WTC11 (cell line): ENCODE results near the gene TDRD6. TPM values are rescaled to one million over a fixed set of nuclear protein-coding genes. Genes with fewer than 3 reads are reported as not detected.

Experiments
- ATAC-seq: fragments of 200-7000 bp; cut with Tn5 transposase; 2 replicates; pipeline ENCODE4 v1.10.0; 2021; ENCODE audit warnings: mild to moderate bottlenecking, moderate library complexity
- CTCF ChIA-PET: fragments of 300-600 bp; sonication (Branson Sonifier 250); formaldehyde crosslinking; loops from one replicate; lab custom pipeline; 2021; ENCODE audit warnings: antibody characterized with exemption; lab: Charles Lee
- POLR2A ChIA-PET: fragments of 350-600 bp; sonication (Branson Sonifier 250); formaldehyde crosslinking; loops from one replicate; lab custom pipeline; 2021; ENCODE audit warnings: antibody characterized with exemption; lab: Charles Lee
- DNase-seq: peaks from one replicate; pipeline ENCODE4 v3.0.0; 2021; ENCODE audit warnings: low spot score
- H3K27ac Mint-ChIP-seq: 2 replicates; pipeline ENCODE4 v1.8.0; 2021; ENCODE audit warnings: mixed read lengths
- H3K27me3 Mint-ChIP-seq: 2 replicates; pipeline ENCODE4 v1.8.0; 2021; ENCODE audit warnings: low read depth, mild to moderate bottlenecking, moderate library complexity, mixed read lengths
- H3K36me3 Mint-ChIP-seq: 2 replicates; pipeline ENCODE4 v1.8.0; 2021; ENCODE audit warnings: mixed read lengths
- H3K4me1 Mint-ChIP-seq: 2 replicates; pipeline ENCODE4 v1.8.0; 2022; ENCODE audit warnings: mixed read lengths
- H3K4me3 Mint-ChIP-seq: 2 replicates; pipeline ENCODE4 v1.8.0; 2021; ENCODE audit warnings: mild to moderate bottlenecking, moderate library complexity, mixed read lengths
- H3K9me3 Mint-ChIP-seq: 2 replicates; pipeline ENCODE4 v1.8.0; 2021; ENCODE audit warnings: mixed read lengths
- AFF4 ChIP-seq: sonication (generic); formaldehyde crosslinking; IDR thresholded peaks from 2 replicates; pipeline ENCODE4 v1.8.1; 2023; ENCODE audit warnings: mild to moderate bottlenecking, missing genetic modification reagents, borderline replicate concordance
- ATF2 ChIP-seq: sonication (generic); formaldehyde crosslinking; IDR thresholded peaks from 2 replicates; pipeline ENCODE4 v1.8.1; 2022; ENCODE audit warnings: low read depth, missing genetic modification reagents, borderline replicate concordance
- ATF3 ChIP-seq: sonication (generic); formaldehyde crosslinking; conservative IDR thresholded peaks from 2 replicates; pipeline ENCODE4 v1.8.1; 2022; ENCODE audit warnings: mild to moderate bottlenecking, missing genetic modification reagents
- CTCF ChIP-seq: fragments of 200-600 bp; IDR thresholded peaks from 2 replicates; pipeline ENCODE4 v1.8.0; 2022; ENCODE audit warnings: antibody characterized with exemption
- ELF4 ChIP-seq: sonication (generic); formaldehyde crosslinking; IDR thresholded peaks from 2 replicates; pipeline ENCODE4 v1.8.1; 2022; ENCODE audit warnings: low read depth, mild to moderate bottlenecking, moderate library complexity, missing genetic modification reagents
- ESRRA ChIP-seq: sonication (generic); formaldehyde crosslinking; IDR thresholded peaks from 2 replicates; pipeline ENCODE4 v1.8.1; 2022; ENCODE audit warnings: mild to moderate bottlenecking, missing genetic modification reagents, borderline replicate concordance
- HMGXB4 ChIP-seq: sonication (generic); formaldehyde crosslinking; IDR thresholded peaks from 2 replicates; pipeline ENCODE4 v1.8.1; 2023; ENCODE audit warnings: mild to moderate bottlenecking, moderate library complexity, missing genetic modification reagents
- JAZF1 ChIP-seq: fragments of 250-450 bp; sonication (Bioruptor Pico); IDR thresholded peaks from 2 replicates; pipeline ENCODE4 v1.9.0; 2021; ENCODE audit warnings: moderate library complexity, mild to moderate bottlenecking, inconsistent platforms
- KAT7 ChIP-seq: sonication (generic); formaldehyde crosslinking; IDR thresholded peaks from 2 replicates; pipeline ENCODE4 v1.8.1; 2023; ENCODE audit warnings: missing genetic modification reagents, mild to moderate bottlenecking, borderline replicate concordance
- MAX ChIP-seq: sonication (generic); formaldehyde crosslinking; IDR thresholded peaks from 2 replicates; pipeline ENCODE4 v1.8.0; 2022; ENCODE audit warnings: mild to moderate bottlenecking, missing genetic modification reagents
- MYBL2 ChIP-seq: sonication (generic); formaldehyde crosslinking; IDR thresholded peaks from 2 replicates; pipeline ENCODE4 v1.8.1; 2023; ENCODE audit warnings: mild to moderate bottlenecking, moderate library complexity, missing genetic modification reagents
- PRDM15 ChIP-seq: sonication (generic); formaldehyde crosslinking; IDR thresholded peaks from 2 replicates; pipeline ENCODE4 v1.8.0; 2022; ENCODE audit warnings: missing genetic modification reagents
- SMAD4 ChIP-seq: sonication (generic); formaldehyde crosslinking; IDR thresholded peaks from 2 replicates; pipeline ENCODE4 v1.8.0; 2022; ENCODE audit warnings: mild to moderate bottlenecking, missing genetic modification reagents
- TEAD4 ChIP-seq: sonication (generic); formaldehyde crosslinking; IDR thresholded peaks from 2 replicates; pipeline ENCODE4 v1.8.0; 2022; ENCODE audit warnings: mild to moderate bottlenecking, missing genetic modification reagents
- ZNF138 ChIP-seq: sonication (generic); formaldehyde crosslinking; conservative IDR thresholded peaks from 2 replicates; pipeline ENCODE4 v1.8.1; 2022; ENCODE audit warnings: mild to moderate bottlenecking, moderate library complexity, missing genetic modification reagents
- ZNF396 ChIP-seq: fragments of 250-450 bp; sonication (Bioruptor Pico); IDR thresholded peaks from 2 replicates; pipeline ENCODE4 v1.8.0; 2021; ENCODE audit warnings: mild to moderate bottlenecking, moderate library complexity, borderline replicate concordance
- ZNF423 ChIP-seq: fragments of 250-450 bp; sonication (Bioruptor Pico); IDR thresholded peaks from 2 replicates; pipeline ENCODE4 v2.1.2; 2022; ENCODE audit warnings: mild to moderate bottlenecking, moderate library complexity
- ZSCAN18 ChIP-seq: fragments of 250-450 bp; sonication (Bioruptor Pico); IDR thresholded peaks from 2 replicates; pipeline ENCODE4 v2.1.2; 2022; ENCODE audit warnings: mild to moderate bottlenecking, moderate library complexity
- total RNA-seq: library from RNA; stranded (reverse); gene quantifications from 3 replicates; pipeline ENCODE4 v1.2.3, GENCODE V29; 2021

The TDRD6 gene
- total RNA-seq, 1 experiment from 2014 or later: 0.04 TPM

- TF ChIP-seq PRDM15 (CRISPR knock-in tag): no peak
Measured at GRCh38 chr6:46667377-46667776, 20.3 kb upstream of the TDRD6 start (continued).

GRCh38 chr6:46674410-46674809 lies 13.3 kb upstream of the TDRD6 start:
- Mint-ChIP-seq H3K9me3 (no peaks in the 10 kb centered on the region), H3K4me3 (no peak overlapping the region), H3K27ac (no peak overlapping the region), H3K36me3 (no peaks in the 10 kb centered on the region), H3K4me1 (peaks cover 9% of the 10 kb centered on the region)
- DNase-seq (no peak), ATAC-seq (no peak)
- POLR2A ChIA-PET: no interaction called here
- CTCF ChIA-PET: interaction anchor here (1.2 to 2.3 kb wide), 3 partner anchors 12 to 60 kb away, joined by 3 to 10 read pairs (median 3); no protein-coding TSS in a partner anchor
- TF ChIP-seq CTCF (no peak), ZNF138 (CRISPR knock-in tag) (no peak), MAX (CRISPR knock-in tag) (no peak), MYBL2 (CRISPR knock-in tag) (no peak), SMAD4 (CRISPR knock-in tag) (no peak), AFF4 (CRISPR knock-in tag) (no peak), ZNF423 (CRISPR knock-in tag) (no peak), JAZF1 (CRISPR knock-in tag) (no peak), TEAD4 (no peak), ZSCAN18 (CRISPR knock-in tag) (no peak), KAT7 (CRISPR knock-in tag) (no peak), ZNF396 (no peak), ELF4 (no peak), ATF3 (CRISPR knock-in tag) (no peak), ATF2 (CRISPR knock-in tag) (no peak), ESRRA (no peak), HMGXB4 (CRISPR knock-in tag) (no peak)
- TF ChIP-seq, all 79 proteins: peak for 0
- H3K27me3 Mint-ChIP-seq: no peaks in the 10 kb centered on the region
